Vagina (tissue), 2 donors: Measurements from ENCODE around the gene C1orf21. TPM values are rescaled to one million over a fixed set of nuclear protein-coding genes. Genes with fewer than 3 reads are reported as not detected.

Experiments used
- DNase-seq, 2 donors: peaks; one replicate each; pipeline ENCODE4 v3.0.0-alpha.2; 2017; ENCODE audit errors: extremely low spot score in 2 of 2
- H3K27ac ChIP-seq: fragments of 200-600 bp; sonication (generic); one replicate; pipeline ENCODE4 v1.5.1; 2019
- H3K27me3 ChIP-seq: fragments of 200-600 bp; sonication (generic); one replicate; pipeline ENCODE4 v1.5.1; 2019
- H3K36me3 ChIP-seq, 2 donors: fragments of 200-600 bp; sonication (generic); one replicate each; pipeline ENCODE4 v1.5.1; 2017 to 2019
- H3K4me1 ChIP-seq: fragments of 200-600 bp; sonication (generic); one replicate; pipeline ENCODE4 v1.5.1; 2019
- H3K4me3 ChIP-seq, 2 donors: fragments of 200-600 bp; sonication (generic); 1 replicate in 1 of 2; 2 replicates in 1 of 2; pipeline ENCODE4 v1.5.1; 2016 to 2019
- H3K9me3 ChIP-seq: fragments of 200-600 bp; sonication (generic); one replicate; pipeline ENCODE4 v1.5.1; 2019
- CTCF ChIP-seq, 3 experiments: fragments of 450-650 bp in 2 of 3; fragments of 200-600 bp in 1 of 3; sonication (generic) in 1 of 3; IDR thresholded peaks; one replicate each; pipeline ENCODE4 v1.5.1; 2017 to 2019; ENCODE audit warnings: antibody characterized with exemption in 3 of 3, mild to moderate bottlenecking in 2 of 3, moderate library complexity in 2 of 3
- POLR2A ChIP-seq, 2 donors: fragments of 450-650 bp; IDR thresholded peaks; one replicate each; pipeline ENCODE4 v1.6.1; 2017; ENCODE audit warnings: antibody characterized with exemption in 2 of 2, mild to moderate bottlenecking in 2 of 2, moderate library complexity in 2 of 2
- POLR2AphosphoS5 ChIP-seq, 2 donors: sonication (generic); formaldehyde crosslinking; IDR thresholded peaks; one replicate each; pipeline ENCODE4 v1.9.0; 2017; ENCODE audit warnings: antibody characterized with exemption in 2 of 2, mild to moderate bottlenecking in 2 of 2, low read depth in 1 of 2; ENCODE audit not compliant: insufficient read depth in 1 of 2
- intact Hi-C: fragments of 100-400 bp; cut with DNase I; formaldehyde crosslinking; loops from one replicate; pipeline ENCODE4 v1.15.1; 2023
- total RNA-seq: library from RNA; depleted of rRNA; stranded (reverse); fragments of >200 nt; gene quantifications from one replicate; pipeline ENCODE4 v1.2.3, GENCODE V29; 2016

The C1orf21 gene
- total RNA-seq, 1 donor from 2014 or later, result 24.1 TPM

DNA sequence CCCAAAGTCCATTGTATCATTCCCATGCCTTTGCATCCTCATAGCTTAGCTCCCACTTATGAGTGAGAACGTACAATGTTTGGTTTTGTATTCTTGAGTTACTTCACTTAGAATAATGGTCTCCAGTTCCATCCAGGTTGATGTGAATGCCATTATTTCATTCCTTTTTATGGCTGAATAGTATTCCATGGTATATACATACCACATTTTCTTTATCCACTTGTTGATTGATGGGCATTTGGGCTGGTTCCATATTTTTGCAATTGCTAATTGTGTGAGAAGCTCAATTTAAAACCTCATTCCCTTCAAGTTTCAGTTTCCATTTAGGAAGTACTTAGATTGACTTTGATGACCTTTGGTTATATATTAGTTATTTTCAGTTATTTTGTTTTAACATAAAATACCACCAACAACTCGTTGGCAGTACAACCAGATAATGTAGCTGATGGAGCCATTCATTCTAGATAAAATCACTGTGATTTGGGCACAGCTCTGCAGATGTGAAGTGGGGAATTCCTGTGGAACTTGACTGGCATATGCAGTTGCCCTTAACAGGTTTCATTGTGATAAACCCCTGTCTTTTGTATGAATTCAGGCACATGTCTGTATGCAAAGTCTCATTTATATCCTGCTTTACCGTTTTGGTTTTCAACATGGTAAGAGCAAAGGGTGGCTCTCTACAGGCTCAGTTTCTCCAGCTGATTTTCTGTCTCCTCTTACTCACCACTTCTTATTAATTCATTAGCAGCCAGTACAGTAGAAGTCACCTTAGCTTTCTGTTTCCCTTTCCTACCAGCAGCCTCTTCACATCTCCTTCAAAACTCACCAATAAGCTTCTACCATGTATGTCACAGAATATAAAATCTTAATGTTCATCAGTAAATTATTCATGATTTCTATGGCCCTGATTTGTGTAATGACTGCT lies 170.9 kb downstream of the C1orf21 start:
- TF ChIP-seq CTCF (IDR thresholded peaks at IDR 0.05) (no peak), POLR2AphosphoS5 (IDR thresholded peaks at IDR 0.05; ENCODE audit: insufficient read depth in 1 of 2, low read depth in 1 of 2) (no peak)
- Histone ChIP-seq H3K27ac (peak overlapping the region; percentile 69), H3K27me3 (no peaks in the 10 kb centered on the region), H3K9me3 (no peaks in the 10 kb centered on the region), H3K4me3 (no peak overlapping the region), H3K4me1 (peaks cover 51% of the 10 kb centered on the region), H3K36me3 (no peaks in the 10 kb centered on the region)
- intact Hi-C loops, result no loop called here
- no peak for DNase-seq

GRCh38 chr1:184558691-184559090 lies 171.9 kb downstream of the C1orf21 start:
- Histone ChIP-seq H3K9me3 (no peaks in the 10 kb centered on the region), H3K4me1 (peaks cover 59% of the 10 kb centered on the region), H3K4me3 (no peak overlapping the region), H3K27me3 (no peaks in the 10 kb centered on the region), H3K27ac (no peak overlapping the region), H3K36me3 (no peaks in the 10 kb centered on the region)
- no peak for TF ChIP-seq POLR2A (IDR thresholded peaks at IDR 0.05)
- intact Hi-C loops, result no loop called here
- no peak for DNase-seq

- DNase-seq, result no peak
- no peak overlapping the region for H3K27ac ChIP-seq
Observed at GRCh38 chr1:184559117-184559713, 172.4 kb downstream of the C1orf21 start.

DNA sequence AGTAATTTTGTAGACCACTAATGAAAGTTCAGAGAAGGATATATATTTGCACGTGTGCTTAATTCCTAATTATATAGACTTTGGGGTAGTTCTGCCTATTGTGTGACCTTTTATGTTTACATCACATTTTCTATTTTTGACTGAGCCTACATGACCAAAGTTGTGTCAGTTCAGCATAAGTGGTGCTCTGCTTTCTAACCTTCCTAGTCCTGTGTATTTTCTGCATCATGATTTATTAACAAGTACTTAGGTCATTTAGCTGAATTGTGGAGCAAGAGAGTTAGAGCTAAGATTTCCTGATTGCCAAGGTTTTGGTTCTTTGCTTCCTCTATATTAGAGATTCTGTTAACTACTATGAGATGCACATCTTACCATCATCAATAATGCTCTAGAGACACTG lies 176.0 kb downstream of the C1orf21 start:
- H3K9me3 ChIP-seq, result no peaks in the 10 kb centered on the region
- no peaks in the 10 kb centered on the region for H3K36me3 ChIP-seq
- no peak overlapping the region for H3K4me3 ChIP-seq
- TF ChIP-seq CTCF (IDR thresholded peaks at IDR 0.05), result no peak
- no peak for TF ChIP-seq POLR2A (IDR thresholded peaks at IDR 0.05)
- TF ChIP-seq POLR2AphosphoS5 (IDR thresholded peaks at IDR 0.05; ENCODE audit: insufficient read depth in 1 of 2, low read depth in 1 of 2), result no peak
- H3K27ac ChIP-seq, result peak overlapping the region; percentile 80
- H3K27me3 ChIP-seq, result no peaks in the 10 kb centered on the region
- intact Hi-C loops, result loop anchor here (5.0 to 10.0 kb wide), 2 partner anchors 102 to 176 kb away; partner anchors contain the start of gene C1orf21
- DNase-seq, result no peak
- peaks cover 37% of the 10 kb centered on the region for H3K4me1 ChIP-seq

More at GRCh38 chr1:184559117-184559713, 172.4 kb downstream of the C1orf21 start:
- no peak for TF ChIP-seq POLR2A (IDR thresholded peaks at IDR 0.05)
- no peak for TF ChIP-seq CTCF (IDR thresholded peaks at IDR 0.05)
- no peak for TF ChIP-seq POLR2AphosphoS5 (IDR thresholded peaks at IDR 0.05; ENCODE audit: insufficient read depth in 1 of 2, low read depth in 1 of 2)
- Histone ChIP-seq H3K27me3 (no peaks in the 10 kb centered on the region), H3K4me3 (no peak overlapping the region), H3K36me3 (no peaks in the 10 kb centered on the region), H3K4me1 (peaks cover 64% of the 10 kb centered on the region), H3K9me3 (no peaks in the 10 kb centered on the region)
- intact Hi-C loops, result no loop called here

- no peaks in the 10 kb centered on the region for H3K27me3 ChIP-seq
- peak overlapping the region; percentile 80 for H3K27ac ChIP-seq
- intact Hi-C loops, result loop anchor here (5.0 to 10.0 kb wide), 2 partner anchors 101 to 176 kb away; partner anchors contain the start of gene C1orf21
- H3K9me3 ChIP-seq, result no peaks in the 10 kb centered on the region
- H3K4me3 ChIP-seq, result no peak overlapping the region
- peaks cover 34% of the 10 kb centered on the region for H3K4me1 ChIP-seq
- no peaks in the 10 kb centered on the region for H3K36me3 ChIP-seq
- TF ChIP-seq POLR2A (IDR thresholded peaks at IDR 0.05), result no peak
- TF ChIP-seq POLR2AphosphoS5 (IDR thresholded peaks at IDR 0.05; ENCODE audit: insufficient read depth in 1 of 2, low read depth in 1 of 2), result peak in 1 of 2 donors; percentile 56
- peak; percentile 26 to 33 (median 28) for TF ChIP-seq CTCF (IDR thresholded peaks at IDR 0.05)
- no peak for DNase-seq
Observed at GRCh38 chr1:184563308-184563707, 176.5 kb downstream of the C1orf21 start.
